H1 (cell line): Measurements from ENCODE around the gene KCNC3. TPM values are rescaled to one million over a fixed set of nuclear protein-coding genes. Genes with fewer than 3 reads are reported as not detected.

ENCODE experiments used
- CTCF ChIA-PET: fragments of 300-600 bp; sonication (Branson Sonifier 250); formaldehyde crosslinking; loops from one replicate; lab custom pipeline; 2021; ENCODE audit not compliant: partially characterized antibody; lab: Charles Lee
- POLR2A ChIA-PET: fragments of 300-600 bp; sonication (Branson Sonifier 250); formaldehyde crosslinking; loops from one replicate; lab custom pipeline; 2021; ENCODE audit warnings: inconsistent platforms; ENCODE audit not compliant: partially characterized antibody; lab: Charles Lee
- DNase-seq, 2 experiments: peaks; one replicate each; pipeline versions ENCODE4 v3.0.0 to v3.0.0-alpha.2; 2010 to 2022; ENCODE audit warnings: low spot score in 2 of 2, low read depth in 1 of 2, mixed read lengths in 1 of 2
- FAIRE-seq: peaks from 2 replicates; lab custom pipeline; 2011; peaks lifted over from hg19 to GRCh38; lab: Jason Lieb, UNC
- H2AFZ ChIP-seq: 2 replicates; pipeline ENCODE4 v1.8.1; 2012; ENCODE audit warnings: low read length, inconsistent platforms
- H2AK5ac ChIP-seq: 2 replicates; pipeline ENCODE4 v1.6.1; 2013; ENCODE audit warnings: low read depth, low read length
- H2BK120ac ChIP-seq: replicated peaks from 2 replicates; pipeline ENCODE3; 2013; ENCODE audit warnings: low read depth, low read length, inconsistent platforms
- H2BK12ac ChIP-seq: 2 replicates; pipeline ENCODE4 v1.6.1; 2013; ENCODE audit warnings: low read depth, low read length
- H2BK15ac ChIP-seq: 2 replicates; pipeline ENCODE4 v1.6.1; 2013; ENCODE audit warnings: low read length
- H2BK20ac ChIP-seq: 2 replicates; pipeline ENCODE4 v1.6.1; 2013; ENCODE audit warnings: low read length
- H2BK5ac ChIP-seq: 2 replicates; pipeline ENCODE4 v1.6.1; 2013; ENCODE audit warnings: low read depth, low read length
- H3K14ac ChIP-seq: 2 replicates; pipeline ENCODE4 v1.6.1; 2013; ENCODE audit warnings: inconsistent platforms; ENCODE audit not compliant: insufficient read length
- H3K18ac ChIP-seq: 2 replicates; pipeline ENCODE4 v1.6.1; 2013; ENCODE audit warnings: low read length; ENCODE audit errors: extremely low read depth
- H3K23ac ChIP-seq: 2 replicates; pipeline ENCODE4 v1.6.1; 2013; ENCODE audit warnings: inconsistent platforms; ENCODE audit not compliant: insufficient read length
- H3K23me2 ChIP-seq: 2 replicates; pipeline ENCODE4 v1.6.1; 2013; ENCODE audit warnings: low read depth, low read length
- H3K27ac ChIP-seq: 2 replicates; pipeline ENCODE4 v1.6.1; 2011; ENCODE audit warnings: low read depth, low read length, inconsistent platforms
- H3K27me3 ChIP-seq, 4 experiments: replicated peaks in 1 of 4; 1 replicate in 1 of 4; 2 replicates in 3 of 4; pipeline versions ENCODE4 v1.6.1 to v1.8.1; 2011 to 2013; ENCODE audit warnings: low read length in 3 of 4, mild to moderate bottlenecking in 3 of 4, inconsistent platforms in 2 of 4, mixed read lengths in 2 of 4, moderate library complexity in 1 of 4; ENCODE audit not compliant: control insufficient read depth in 3 of 4, insufficient read depth in 3 of 4; ENCODE audit errors: extremely low read depth in 1 of 4
- H3K36me3 ChIP-seq, 4 experiments: 2 replicates each; pipeline versions ENCODE4 v1.6.1 to v1.8.1; 2011 to 2013; ENCODE audit warnings: mild to moderate bottlenecking in 4 of 4, low read length in 3 of 4, moderate library complexity in 2 of 4, control low read depth in 1 of 4, inconsistent platforms in 1 of 4; ENCODE audit not compliant: insufficient read depth in 4 of 4, control insufficient read depth in 2 of 4
- H3K4ac ChIP-seq: replicated peaks from 2 replicates; pipeline ENCODE3; 2013; ENCODE audit warnings: low read length, low read depth, mixed read lengths, inconsistent platforms; ENCODE audit not compliant: insufficient read length
- H3K4me1 ChIP-seq, 4 experiments: replicated peaks in 1 of 4; 1 replicate in 1 of 4; 2 replicates in 3 of 4; pipeline versions ENCODE4 v1.6.1 to v1.8.1; 2011 to 2013; ENCODE audit warnings: low read length in 3 of 4, inconsistent platforms in 2 of 4, mixed read lengths in 1 of 4; ENCODE audit not compliant: insufficient read depth in 4 of 4, control insufficient read depth in 3 of 4
- H3K4me2 ChIP-seq, 2 experiments: 2 replicates each; pipeline versions ENCODE4 v1.6.1 to v1.8.1; 2011 to 2013; ENCODE audit warnings: low read depth in 2 of 2, low read length in 2 of 2, control low read depth in 1 of 2, inconsistent platforms in 1 of 2, mild to moderate bottlenecking in 1 of 2; ENCODE audit not compliant: insufficient read depth in 1 of 2
- H3K4me3 ChIP-seq, 4 experiments: fragments of 200-600, 300-600 bp in 1 of 4; sonication (generic), shearing (Covaris generic), sonication (Bioruptor Twin) in 1 of 4; 2 replicates each; pipeline versions ENCODE4 v1.5.1 to v1.8.1; 2011 to 2016; ENCODE audit warnings: low read length in 4 of 4, low read depth in 3 of 4, control low read depth in 2 of 4, inconsistent platforms in 2 of 4, mild to moderate bottlenecking in 2 of 4, mixed read lengths in 1 of 4, moderate library complexity in 1 of 4; ENCODE audit not compliant: insufficient read depth in 2 of 4; ENCODE audit errors: extremely low read depth in 1 of 4
- H3K56ac ChIP-seq: replicated peaks from 2 replicates; pipeline ENCODE3; 2013; ENCODE audit warnings: low read depth, mild to moderate bottlenecking, mixed read lengths, low read length, inconsistent platforms; ENCODE audit not compliant: insufficient read length
- H3K79me1 ChIP-seq: 2 replicates; pipeline ENCODE4 v1.6.1; 2013; ENCODE audit warnings: low read depth, low read length, control low read depth
- H3K79me2 ChIP-seq, 2 experiments: 2 replicates each; pipeline versions ENCODE4 v1.6.1 to v1.8.1; 2012 to 2013; ENCODE audit warnings: low read length in 2 of 2, mild to moderate bottlenecking in 2 of 2, inconsistent platforms in 1 of 2; ENCODE audit not compliant: insufficient read depth in 2 of 2, control insufficient read depth in 1 of 2
- H3K9ac ChIP-seq, 4 experiments: replicated peaks in 1 of 4; 1 replicate in 1 of 4; 2 replicates in 3 of 4; pipeline versions ENCODE4 v1.6.1 to v1.8.1; 2011 to 2013; ENCODE audit warnings: low read depth in 3 of 4, low read length in 3 of 4, control low read depth in 2 of 4, mild to moderate bottlenecking in 2 of 4, moderate library complexity in 2 of 4, inconsistent platforms in 1 of 4; ENCODE audit errors: extremely low read depth in 1 of 4
- H3K9me3 ChIP-seq, 2 experiments: 2 replicates each; pipeline versions ENCODE4 v1.6.1 to v1.8.1; 2012 to 2013; ENCODE audit warnings: mild to moderate bottlenecking in 2 of 2, moderate library complexity in 2 of 2, control low read depth in 1 of 2, inconsistent platforms in 1 of 2, low read depth in 1 of 2, low read length in 1 of 2, mixed read lengths in 1 of 2; ENCODE audit not compliant: insufficient read depth in 2 of 2
- H4K20me1 ChIP-seq, 2 experiments: replicated peaks in 1 of 2; 2 replicates each; pipeline versions ENCODE3 to v1.8.1; 2011 to 2013; ENCODE audit warnings: inconsistent platforms in 2 of 2, low read length in 2 of 2, mild to moderate bottlenecking in 1 of 2; ENCODE audit not compliant: insufficient read depth in 2 of 2, control insufficient read depth in 1 of 2
- H4K5ac ChIP-seq: 2 replicates; pipeline ENCODE4 v1.6.1; 2013; ENCODE audit warnings: low read length, low read depth, mixed read lengths, inconsistent platforms; ENCODE audit not compliant: insufficient read length
- H4K8ac ChIP-seq: 2 replicates; pipeline ENCODE4 v1.8.0; 2013; ENCODE audit warnings: mild to moderate bottlenecking, moderate library complexity, low read length, inconsistent platforms; ENCODE audit not compliant: insufficient read depth; ENCODE audit errors: extremely low read depth
- H4K91ac ChIP-seq: replicated peaks from 2 replicates; pipeline ENCODE3; 2013; ENCODE audit warnings: low read length, mixed read lengths, inconsistent platforms; ENCODE audit not compliant: insufficient read length
- CTCF ChIP-seq, 3 experiments: IDR thresholded peaks; 1 replicate in 2 of 3; 2 replicates in 1 of 3; pipeline versions ENCODE4 v1.5.1 to v1.6.1; 2011; ENCODE audit warnings: low read length in 3 of 3, mild to moderate bottlenecking in 3 of 3, inconsistent platforms in 2 of 3, low read depth in 1 of 3, moderate library complexity in 1 of 3; ENCODE audit not compliant: insufficient read depth in 1 of 3; ENCODE audit errors: control extremely low read depth in 1 of 3
- RAD21 ChIP-seq, 2 experiments: IDR thresholded peaks in 1 of 2; conservative IDR thresholded peaks in 1 of 2; 2 replicates each; pipeline ENCODE4 v1.6.1; 2011; ENCODE audit warnings: low read depth in 2 of 2, low read length in 2 of 2, improper control_type of control experiment in 1 of 2, inconsistent platforms in 1 of 2, mild to moderate bottlenecking in 1 of 2, moderate library complexity in 1 of 2
- SUZ12 ChIP-seq: fragments of 200-600 bp; sonication (generic); IDR thresholded peaks from 2 replicates; pipeline ENCODE4 v1.6.1; 2012; ENCODE audit warnings: mild to moderate bottlenecking, inconsistent platforms, low read length, moderate library complexity, mixed read lengths
- WGBS, 2 experiments: shearing (Covaris generic) in 1 of 2; methylation state at CpG; one replicate each; pipeline versions ENCODE4 v1.1.6 to v1.1.7; 2013 to 2015; ENCODE audit warnings: low lambda C conversion rate in 2 of 2, mixed read lengths in 2 of 2, inconsistent platforms in 1 of 2, low coverage in 1 of 2, missing lambda C conversion rate in 1 of 2; ENCODE audit not compliant: insufficient replicate concordance in 2 of 2, insufficient coverage in 1 of 2, insufficient read length in 1 of 2; ENCODE audit errors: extremely low coverage in 1 of 2, missing lambda C conversion rate in 1 of 2; 5-methylcytosine and 5-hydroxymethylcytosine counted together
- polyA plus RNA-seq, 7 experiments: library from polyadenylated mRNA; depleted of rRNA in 3 of 7; stranded (reverse) in 5 of 7; unstranded in 2 of 7; fragments of >200 nt in 5 of 7; fragments of 200-250 nt in 2 of 7; gene quantifications; 1 replicate in 5 of 7; 2 replicates in 1 of 7; 4 replicates in 1 of 7; pipeline versions ENCODE4 v1.2.1 to v1.2.3, GENCODE V29; 2011 to 2013; ENCODE audit warnings: missing spikeins in 2 of 7, mixed read lengths in 2 of 7
- total RNA-seq: library from RNA; stranded (reverse); fragmentation: NEBNext Ultra II Directional; extraction: Animal tissue kit (Norgen Biotek cat#: 25700); gene quantifications from 2 replicates; pipeline ENCODE4 v1.2.1, GENCODE V29; 2021

KCNC3 gene
- total and polyA plus RNA-seq, 2 of the 8 experiments (the other 6 are each of a cell fraction or from before 2014, with no cell fraction given): 3.9 to 7.2 TPM

- TF ChIP-seq SUZ12 (no peak), CTCF (IDR thresholded peaks at IDR 0.05; ENCODE audit: control extremely low read depth in 1 of 3, insufficient read depth in 1 of 3, low read depth in 1 of 3, low read length in 3 of 3) (peak; percentile 15 to 35 (median 24); a peak in 3 of 4 replicates), RAD21 (IDR thresholded peaks at IDR 0.05 in 1 of 2, conservative IDR thresholded peaks at IDR 0.05 in 1 of 2; ENCODE audit: low read depth in 2 of 2, low read length in 2 of 2) (peak; percentile 23 to 32; a peak in 2 of 4 replicates)
- 0 out of 2 replicates have a peak overlapping the region, but pooled peaks have one; percentile 17 for H2BK12ac ChIP-seq
- H3K23ac ChIP-seq: no peak overlapping the region
- H4K8ac ChIP-seq: no peak overlapping the region
- no peak overlapping the region for H4K5ac ChIP-seq
- H3K4me2 ChIP-seq: no peak overlapping the region
- FAIRE-seq: no peak
- H2BK120ac ChIP-seq: no peak overlapping the region
- H3K79me2 ChIP-seq: no peaks in the 10 kb centered on the region
- no peak overlapping the region for H3K9ac ChIP-seq
- H3K4me3 ChIP-seq: no peak overlapping the region
- H3K27ac ChIP-seq: no peak overlapping the region
- H4K91ac ChIP-seq: no peak overlapping the region
- peaks cover 0 to 20% (median 4%) of the 10 kb centered on the region in 4 experiments; a peak in 5 of 7 replicates for H3K4me1 ChIP-seq
- no peak for DNase-seq
- peaks cover 0 to 4% of the 10 kb centered on the region in 2 experiments for H4K20me1 ChIP-seq
- H2BK15ac ChIP-seq: 0 out of 2 replicates have a peak overlapping the region, but pooled peaks have one; percentile 16
- peaks cover 9% of the 10 kb centered on the region in 2 experiments; a peak in 2 of 4 replicates for H3K9me3 ChIP-seq
- H3K36me3 ChIP-seq: peaks cover 4 to 26% (median 16%) of the 10 kb centered on the region in 4 experiments
- no peak overlapping the region for H3K56ac ChIP-seq
- WGBS, 2 experiments: 70% methylated on average over 6 of the region's 6 CpGs; no CpG with 5 or more reads in 1 of the 2 experiments
- H3K23me2 ChIP-seq: peaks cover 3% of the 10 kb centered on the region; the same call in 1 of the 2 replicates
- H2AFZ ChIP-seq: no peak overlapping the region
- H2AK5ac ChIP-seq: no peak overlapping the region
- H3K14ac ChIP-seq: no peak overlapping the region
- no peaks in the 10 kb centered on the region for H3K27me3 ChIP-seq
- no peaks in the 10 kb centered on the region; the same call in 1 of the 2 replicates for H3K79me1 ChIP-seq
- ChIA-PET POLR2A (interaction anchor here (2.0 kb wide), 1 partner anchor 11 kb away, joined by 5 read pairs; no protein-coding TSS in a partner anchor), CTCF (interaction anchor here (0.8 to 3.0 kb wide), 8 partner anchors 9 to 142 kb away, joined by 3 to 12 read pairs (median 6); no protein-coding TSS in a partner anchor)
- H3K18ac ChIP-seq: no peak overlapping the region
- no peak overlapping the region for H2BK20ac ChIP-seq
- H3K4ac ChIP-seq: no peak overlapping the region
- H2BK5ac ChIP-seq: no peak overlapping the region
Observed at GRCh38 chr19:50290011-50290410, 39.2 kb downstream of the KCNC3 start.
